ENCODE measurements around the gene MITD1.
"Not testable (repeated sequence)": the region's sequence is repeated elsewhere in the genome, so short reads cannot be mapped to it uniquely, and the experiment has no call there.

Gene MITD1

GRCh38 chr2:99180755-99181623, at the start of gene MITD1, which contains the start of gene MRPL30:
Gene MITD1 (minus strand): TSS chr2:99181058. CDS start chr2:99180981, 77 bp downstream.
Gene MRPL30 (plus strand): TSS chr2:99181184. CDS start chr2:99186204, 5,020 bp downstream.
- peak; percentile 94 for DNase-seq (ENCODE audit: low spot score)

- no peak for DNase-seq (ENCODE audit: low spot score)
Measured at GRCh38 chr2:99217929-99218501, 37.2 kb upstream of the MITD1 start.

DNA sequence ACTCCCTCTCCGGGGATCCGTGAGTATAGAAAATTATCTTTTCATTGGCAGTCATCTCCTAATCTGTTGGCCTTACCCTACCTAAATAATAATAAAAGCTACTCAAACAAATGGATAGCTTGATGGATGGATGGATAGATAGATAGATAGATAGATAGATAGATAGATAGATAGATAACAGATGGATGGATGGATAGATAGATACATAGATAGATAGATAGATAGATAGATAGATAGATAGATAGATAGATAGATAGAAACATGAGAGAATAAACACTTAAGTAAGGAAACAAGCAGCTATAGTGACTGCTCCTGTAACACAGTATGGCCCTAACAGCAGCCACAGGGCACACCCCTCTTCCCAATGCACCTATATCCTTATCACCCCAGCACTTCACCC, 35.2 kb upstream of the MITD1 start:
- no peak for DNase-seq (ENCODE audit: low spot score)

DNA sequence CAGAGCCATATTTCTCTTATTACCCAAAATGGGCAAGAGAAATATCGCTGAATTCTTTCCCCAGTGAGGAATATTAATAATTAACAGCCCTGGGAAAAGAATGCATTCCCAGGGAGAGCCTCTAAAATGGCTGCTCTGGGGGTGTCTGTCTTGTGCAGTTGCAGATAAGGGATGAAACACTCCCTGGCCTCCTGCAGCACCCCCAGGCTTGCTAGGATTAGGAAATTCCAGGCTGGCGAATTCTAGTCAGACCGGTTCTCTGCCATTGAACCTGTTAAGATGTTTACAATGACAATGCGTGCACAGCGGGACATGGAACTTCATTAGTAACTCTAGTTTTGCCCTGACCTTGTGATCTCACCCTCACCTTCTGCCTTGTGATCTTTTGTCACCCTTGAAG, 24.6 kb upstream of the MITD1 start:
- no peak for DNase-seq (ENCODE audit: low spot score)

DNA sequence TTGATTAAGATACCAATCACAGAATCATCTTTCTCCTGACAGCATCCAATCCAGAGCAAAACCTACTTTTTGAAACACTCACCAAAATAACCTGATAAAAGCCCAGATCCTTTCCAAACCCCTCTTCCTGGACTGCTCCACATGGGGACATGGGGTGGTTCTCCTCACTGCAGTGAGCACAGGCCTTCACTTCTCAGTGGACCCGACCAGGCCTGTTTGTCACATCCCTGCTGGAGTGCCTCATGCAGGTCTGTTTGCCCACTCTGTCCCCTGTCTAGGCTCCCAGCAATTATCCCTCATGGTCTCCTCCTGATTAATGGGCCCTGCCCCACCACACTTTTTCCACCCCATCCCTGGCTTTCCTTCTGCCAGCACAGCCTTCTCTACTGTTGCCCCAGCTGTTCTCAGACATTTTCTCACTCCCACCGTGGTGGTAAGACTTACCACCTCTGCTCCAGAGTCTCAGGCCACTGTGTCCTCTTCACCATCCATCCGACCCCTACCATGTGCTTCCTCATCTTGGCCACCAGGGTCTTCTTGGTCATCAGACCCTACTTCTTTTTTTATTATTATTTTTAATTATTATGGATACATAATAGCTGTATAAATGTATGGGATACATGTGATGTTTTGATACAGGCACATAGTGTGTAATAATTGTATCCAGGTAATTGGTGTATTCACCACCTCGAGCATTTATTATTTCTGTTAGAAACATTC, 21.3 kb upstream of the MITD1 start:
- no peak for DNase-seq (ENCODE audit: low spot score)

GRCh38 chr2:99200076-99200800, 19.4 kb upstream of the MITD1 start:
- no peak for DNase-seq (ENCODE audit: low spot score)

- no peak for DNase-seq (ENCODE audit: low spot score)
Measured at GRCh38 chr2:99198103-99198841, 17.4 kb upstream of the MITD1 start.

DNA sequence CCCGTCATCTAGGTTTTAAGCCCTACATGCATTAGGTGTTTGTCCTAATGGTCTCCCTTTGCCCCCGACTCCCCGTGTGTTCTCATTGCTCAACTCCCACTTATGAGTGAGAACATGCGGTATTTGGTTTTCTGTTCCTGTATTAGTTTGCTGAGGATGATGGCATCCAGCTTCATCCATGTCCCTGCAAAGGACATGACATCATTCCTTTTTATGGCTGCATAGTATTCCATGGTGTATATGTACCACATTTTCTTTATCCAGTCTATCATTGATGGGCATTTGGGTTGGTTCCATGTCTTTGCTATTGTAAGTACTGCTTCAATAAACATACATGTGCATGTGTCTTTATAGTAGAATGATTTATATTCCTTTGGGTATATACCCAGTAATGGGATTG, 11.5 kb upstream of the MITD1 start:
- not testable (repeated sequence) for DNase-seq (ENCODE audit: low spot score)

DNA sequence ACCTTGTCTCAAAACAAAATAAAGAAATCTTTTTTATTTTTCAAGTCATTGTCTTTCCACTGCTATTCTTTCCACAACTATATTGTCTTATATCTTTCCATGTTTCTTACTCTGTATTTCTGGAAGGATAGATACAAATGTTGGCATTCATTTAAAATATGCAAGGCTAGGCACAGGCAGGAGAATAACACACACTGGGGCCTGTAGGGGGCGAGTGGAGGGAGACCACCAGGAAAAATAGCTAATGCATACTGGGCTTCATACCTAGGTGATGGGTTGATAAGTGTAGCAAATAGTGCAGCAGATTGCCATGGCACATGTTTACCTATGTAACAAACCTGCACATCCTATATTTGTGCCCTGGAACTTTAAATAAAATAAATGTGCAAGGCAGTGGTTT, 9.7 kb upstream of the MITD1 start:
- no peak for DNase-seq (ENCODE audit: low spot score)

- DNase-seq (ENCODE audit: low spot score): no peak
Measured at GRCh38 chr2:99188357-99188756, 7.5 kb upstream of the MITD1 start.

DNA sequence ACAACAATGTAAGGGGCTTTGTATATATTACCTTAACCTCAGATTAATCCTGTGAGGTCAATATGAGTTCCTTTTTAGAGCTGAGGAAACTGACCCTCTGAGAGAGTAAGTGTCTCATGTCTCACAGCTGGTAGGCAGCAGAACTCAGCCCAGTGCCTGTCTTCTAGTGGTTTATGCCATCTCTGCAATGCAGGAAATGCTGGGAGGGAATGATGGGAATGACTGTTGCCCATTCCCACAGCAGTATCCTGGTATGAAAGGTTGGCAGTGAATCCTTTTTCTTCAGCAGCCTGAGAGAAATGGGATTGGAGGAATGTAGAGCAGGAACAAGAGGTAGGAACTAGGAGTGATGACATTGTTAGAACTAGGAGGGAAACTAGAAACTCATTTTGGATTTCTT, 6.2 kb upstream of the MITD1 start:
- no peak for DNase-seq (ENCODE audit: low spot score)

DNA sequence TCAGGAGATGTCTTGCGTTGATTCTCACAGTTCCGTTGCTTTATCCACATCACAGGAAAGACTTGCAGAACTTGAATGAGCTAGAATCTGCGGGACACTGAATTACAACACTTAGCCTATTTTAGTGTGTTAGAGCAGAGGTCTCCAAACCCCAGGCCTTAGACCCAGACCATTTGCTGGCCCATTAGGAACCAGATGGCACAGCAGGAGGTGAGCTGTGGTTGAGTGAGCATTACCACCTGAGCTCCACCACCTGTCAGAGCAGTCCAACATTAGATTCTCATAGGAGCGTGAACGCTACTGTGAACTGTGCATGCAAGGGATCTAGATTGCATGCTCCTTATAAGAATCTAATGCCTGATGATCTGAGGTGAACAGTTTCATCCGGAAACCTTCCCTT, 4.0 kb upstream of the MITD1 start:
- no peak for DNase-seq (ENCODE audit: low spot score)

GRCh38 chr2:99183025-99183424, 2.2 kb upstream of the MITD1 start:
- DNase-seq (ENCODE audit: low spot score): no peak

DNA sequence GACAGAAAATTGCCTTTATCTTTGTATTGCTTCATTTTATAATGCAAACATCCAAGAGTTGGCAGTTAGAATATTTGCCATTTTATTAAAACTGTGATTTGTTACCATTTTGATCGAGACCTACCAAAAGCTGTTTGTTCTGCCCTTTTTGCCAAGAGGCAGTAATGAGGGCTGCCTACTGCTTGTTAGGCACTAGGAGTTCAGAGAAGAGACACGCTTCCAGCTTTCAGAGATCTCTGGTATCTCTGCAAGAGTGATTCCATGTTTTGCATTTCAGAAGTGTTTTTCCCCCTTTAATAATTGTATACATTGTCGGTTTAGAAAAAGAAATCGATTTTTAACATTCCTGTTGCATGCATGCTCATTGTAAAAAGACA, 754 bp upstream of the MITD1 start:
- no peak for DNase-seq (ENCODE audit: low spot score)

DNA sequence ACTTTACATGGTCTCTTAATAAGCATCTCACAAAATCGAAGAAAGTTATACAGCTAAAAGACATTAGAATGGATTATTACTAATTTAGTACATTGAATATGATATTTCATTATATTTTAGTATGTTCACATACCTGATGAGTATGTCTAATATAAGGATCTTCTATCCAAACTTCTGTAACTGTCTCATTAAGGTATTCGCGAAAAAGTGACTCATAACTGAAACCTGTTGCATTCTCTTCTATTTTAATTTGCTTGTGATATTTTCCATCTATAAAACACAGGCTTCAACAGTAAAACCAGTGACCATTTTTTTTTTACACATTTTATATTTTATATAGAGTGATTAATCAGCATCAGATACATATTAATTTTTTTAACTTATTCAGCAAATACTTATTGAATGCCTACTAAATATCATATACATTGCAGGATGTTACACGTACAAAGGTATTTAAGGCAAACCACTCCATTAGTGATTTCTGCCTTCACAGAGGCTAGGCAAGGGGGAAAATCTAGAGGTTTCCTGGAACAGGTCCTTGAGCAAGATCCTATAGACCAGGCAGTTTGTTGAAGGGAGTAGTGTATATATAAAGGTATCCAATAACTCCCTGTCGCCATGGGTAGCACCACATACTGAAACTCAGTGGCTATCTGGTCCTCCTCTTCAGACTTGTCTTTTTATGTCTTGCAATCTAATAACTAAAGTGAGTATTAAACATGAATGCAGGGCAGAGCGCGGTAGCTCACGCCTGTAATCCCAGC, 9.3 kb downstream of the MITD1 start:
- no peak for DNase-seq (ENCODE audit: low spot score)

DNA sequence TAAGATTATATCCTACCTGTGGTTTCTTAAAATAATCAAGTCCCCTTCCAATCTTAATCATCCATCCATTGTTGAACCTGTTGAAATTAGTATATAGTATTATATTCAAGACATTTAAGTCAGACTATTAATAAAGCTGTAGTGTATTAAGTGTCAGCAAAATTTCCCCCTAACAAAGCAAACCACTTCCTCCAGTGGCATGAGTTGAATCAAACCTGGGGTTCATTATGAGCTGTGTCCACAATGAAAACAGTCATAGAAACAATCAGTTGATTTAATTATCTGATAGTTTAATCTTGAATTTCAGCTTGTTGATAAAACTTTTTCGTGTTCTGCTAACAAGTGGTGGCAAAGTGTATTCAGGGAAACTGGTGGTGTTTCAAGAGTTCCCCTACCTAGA, 11.3 kb downstream of the MITD1 start:
- no peak for DNase-seq (ENCODE audit: low spot score)

- DNase-seq (ENCODE audit: low spot score): no peak
Measured at GRCh38 chr2:99166218-99166617, 14.6 kb downstream of the MITD1 start.

DNA sequence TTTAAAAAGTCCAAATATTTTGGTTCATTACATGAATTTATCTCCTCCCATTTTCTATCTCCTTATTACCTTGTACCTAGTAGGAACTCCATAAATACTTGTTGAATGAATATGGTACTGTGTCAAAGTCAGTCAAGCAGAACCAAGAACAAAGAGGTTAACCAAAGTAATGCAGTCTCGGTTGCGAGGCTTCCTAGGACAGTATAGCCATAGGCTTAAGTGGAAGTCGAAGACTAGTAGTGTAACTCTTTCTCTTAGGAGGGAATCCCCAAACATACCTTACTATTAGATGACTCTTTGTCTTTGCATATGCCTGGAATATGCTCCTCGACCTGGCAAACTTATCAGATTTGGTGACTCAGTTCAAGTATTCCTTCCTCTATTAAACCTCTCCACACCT, 21.3 kb downstream of the MITD1 start:
- no peak for DNase-seq (ENCODE audit: low spot score)

- DNase-seq (ENCODE audit: low spot score): no peak
Measured at GRCh38 chr2:99158599-99158998, 22.3 kb downstream of the MITD1 start.

GRCh38 chr2:99156891-99157290, 24.0 kb downstream of the MITD1 start:
- DNase-seq (ENCODE audit: low spot score): no peak
